ENCODE data around the gene DUSP15.

DNA sequence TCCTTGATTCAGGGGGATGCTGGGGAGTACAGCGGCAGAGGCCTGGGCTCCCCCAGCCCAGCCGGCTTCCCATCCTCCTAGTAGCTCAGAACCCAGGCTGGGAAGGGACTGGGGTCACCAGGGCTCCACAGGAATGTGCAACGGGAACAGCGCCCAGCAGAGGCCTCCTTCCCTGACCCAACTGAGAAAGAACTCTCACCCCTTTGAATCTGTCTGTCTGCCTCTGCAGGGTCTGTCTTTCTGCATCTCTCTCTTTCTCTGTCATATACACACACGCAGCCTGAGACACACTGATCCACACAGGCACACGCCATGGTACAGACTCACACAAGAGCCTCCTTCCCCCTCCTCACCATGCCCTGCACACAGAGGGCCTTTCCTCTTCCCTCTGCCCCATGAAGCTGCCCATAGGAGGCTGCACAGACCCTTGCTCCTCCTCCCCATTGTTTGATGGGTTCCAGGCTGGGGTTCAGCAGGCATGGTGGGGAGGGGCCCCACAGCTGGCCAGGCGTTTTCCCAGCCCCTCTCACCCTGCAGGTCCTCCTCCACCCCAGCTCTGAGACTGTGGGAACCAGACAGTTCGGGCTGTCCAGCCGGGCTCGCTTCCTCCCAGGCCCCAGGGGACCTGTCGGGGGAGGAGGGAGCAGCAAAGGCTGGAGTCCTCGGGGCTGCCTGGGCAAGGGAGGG is 27.7 kb downstream of the DUSP15 start:
- TF ChIP-seq, protein P1, sequence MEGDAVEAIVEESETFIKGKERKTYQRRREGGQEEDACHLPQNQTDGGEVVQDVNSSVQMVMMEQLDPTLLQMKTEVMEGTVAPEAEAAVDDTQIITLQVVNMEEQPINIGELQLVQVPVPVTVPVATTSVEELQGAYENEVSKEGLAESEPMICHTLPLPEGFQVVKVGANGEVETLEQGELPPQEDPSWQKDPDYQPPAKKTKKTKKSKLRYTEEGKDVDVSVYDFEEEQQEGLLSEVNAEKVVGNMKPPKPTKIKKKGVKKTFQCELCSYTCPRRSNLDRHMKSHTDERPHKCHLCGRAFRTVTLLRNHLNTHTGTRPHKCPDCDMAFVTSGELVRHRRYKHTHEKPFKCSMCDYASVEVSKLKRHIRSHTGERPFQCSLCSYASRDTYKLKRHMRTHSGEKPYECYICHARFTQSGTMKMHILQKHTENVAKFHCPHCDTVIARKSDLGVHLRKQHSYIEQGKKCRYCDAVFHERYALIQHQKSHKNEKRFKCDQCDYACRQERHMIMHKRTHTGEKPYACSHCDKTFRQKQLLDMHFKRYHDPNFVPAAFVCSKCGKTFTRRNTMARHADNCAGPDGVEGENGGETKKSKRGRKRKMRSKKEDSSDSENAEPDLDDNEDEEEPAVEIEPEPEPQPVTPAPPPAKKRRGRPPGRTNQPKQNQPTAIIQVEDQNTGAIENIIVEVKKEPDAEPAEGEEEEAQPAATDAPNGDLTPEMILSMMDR (IDR thresholded peaks at IDR 0.05; ENCODE audit: control extremely low read depth in 1 of 3, insufficient read depth in 1 of 3, low read depth in 1 of 3, low read length in 3 of 3): no peak
- TF ChIP-seq CREB1 (IDR thresholded peaks at IDR 0.05) (no peak), POLR2A (IDR thresholded peaks at IDR 0.05; ENCODE audit: control extremely low read depth in 1 of 2, low read depth in 2 of 2, low read length in 2 of 2) (no peak), RAD21 (IDR thresholded peaks at IDR 0.05 in 1 of 2, conservative IDR thresholded peaks at IDR 0.05 in 1 of 2; ENCODE audit: low read depth in 2 of 2, low read length in 2 of 2) (no peak)

Measured in H1 (cell line).